GM18502 (cell line): ENCODE results near the gene SGSM2.
"Not testable (repeated sequence)": the region's sequence is repeated elsewhere in the genome, so short reads cannot be mapped to it uniquely, and the experiment has no call there.

Experiments used
- ATAC-seq: cut with Tn5 transposase; IDR thresholded peaks from one replicate; pipeline ENCODE4 v1.9.1; 2021; ENCODE audit warnings: mild to moderate bottlenecking; ENCODE audit not compliant: unreplicated experiment, poor library complexity

Gene SGSM2

DNA sequence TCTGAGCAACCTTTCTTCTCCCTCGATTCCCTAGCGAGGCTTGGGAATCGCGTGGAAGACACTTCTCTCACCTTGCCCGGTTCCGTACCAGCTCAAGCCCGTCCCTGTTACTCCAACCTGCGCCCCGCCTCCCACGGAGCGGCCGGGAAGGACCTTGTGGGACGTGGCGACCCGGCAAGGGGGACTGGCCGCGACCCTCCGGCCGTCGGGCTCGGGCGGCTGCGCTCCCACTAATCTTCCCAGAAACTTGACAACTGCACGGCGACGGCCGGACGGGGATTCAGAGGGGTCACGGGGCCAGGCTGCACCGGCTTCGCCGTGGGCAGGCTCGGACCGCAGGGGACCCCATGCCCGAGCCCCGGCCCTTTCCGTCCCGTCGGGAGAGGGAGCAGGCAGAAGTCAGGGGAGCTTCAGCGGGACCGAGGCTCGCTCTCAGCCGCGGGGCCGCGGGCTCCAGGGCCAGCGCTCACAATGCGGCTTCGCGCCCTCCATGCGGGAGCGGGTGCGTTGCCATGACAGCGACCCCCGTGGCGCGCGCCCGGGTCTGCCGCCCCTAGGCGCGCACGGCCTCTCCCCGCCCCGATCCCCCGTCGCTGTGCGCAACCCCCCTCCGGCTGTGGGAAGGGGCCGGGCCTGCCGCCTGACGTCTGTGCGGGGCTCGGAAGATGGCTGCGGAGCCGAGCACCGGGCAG lies at the start of gene SGSM2:
SGSM2 (plus strand) TSS at position 650 of the 692 bp plus-strand sequence. CDS start 188 bp downstream, outside the sequence.
- peak; percentile 16 for ATAC-seq

- ATAC-seq: no peak
Observed at GRCh38 chr17:2289878-2290478, 47.3 kb upstream of the SGSM2 start.

GRCh38 chr17:2292100-2292499 lies 45.2 kb upstream of the SGSM2 start:
- ATAC-seq: no peak

DNA sequence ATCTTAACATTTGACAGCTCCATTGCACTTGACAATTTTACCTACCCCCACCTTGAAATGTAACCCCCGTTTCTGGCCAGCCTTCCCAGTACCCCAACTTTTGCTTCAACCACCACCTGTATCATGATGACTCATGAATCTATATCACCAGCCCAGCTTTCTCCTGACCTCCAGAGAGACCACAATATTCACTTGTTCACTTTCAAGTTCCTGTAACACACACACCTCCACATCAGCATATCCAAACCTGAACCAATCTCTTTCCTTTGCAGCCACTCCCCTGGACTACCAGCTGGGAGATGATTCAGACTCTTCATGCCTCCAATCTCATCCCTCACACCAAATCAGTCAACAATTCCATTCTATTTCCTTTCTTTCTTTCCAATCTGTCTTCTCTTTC lies 41.7 kb upstream of the SGSM2 start:
- ATAC-seq: no peak

- no peak for ATAC-seq
Observed at GRCh38 chr17:2297023-2297422, 40.3 kb upstream of the SGSM2 start.

- ATAC-seq: no peak
Observed at GRCh38 chr17:2299136-2299535, 38.2 kb upstream of the SGSM2 start.

- ATAC-seq: no peak
Observed at GRCh38 chr17:2299756-2300155, 37.5 kb upstream of the SGSM2 start.

DNA sequence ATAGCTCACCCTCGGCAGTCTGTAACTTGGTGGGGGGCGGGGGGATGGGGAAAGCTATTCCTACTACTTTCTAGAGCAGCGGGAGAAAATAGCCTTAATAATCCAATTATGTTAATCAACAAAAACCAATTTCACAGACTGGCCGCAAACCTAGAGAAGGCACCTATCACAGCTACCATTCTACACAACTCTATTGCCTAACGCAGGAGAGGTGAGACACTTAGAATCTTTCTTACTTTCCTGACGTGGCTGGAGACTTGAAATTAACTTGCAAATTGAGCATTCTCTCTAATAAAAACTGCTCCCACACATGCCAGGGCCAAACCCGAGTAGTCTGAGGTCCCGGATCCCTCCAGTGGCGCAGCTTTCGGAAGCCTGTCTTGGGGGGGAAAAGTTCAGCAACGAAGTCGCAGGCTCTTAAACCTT lies 34.5 kb upstream of the SGSM2 start:
- ATAC-seq: no peak

GRCh38 chr17:2303204-2304188 lies 33.8 kb upstream of the SGSM2 start, which contains the start of the genes SMG6 and SRR:
SMG6 (minus strand) TSS chr17:2303785; CDS start chr17:2303720, 65 bp downstream.
SRR (plus strand) TSS chr17:2303950; CDS start chr17:2315561, 11,611 bp downstream.
- ATAC-seq: peak; percentile 83

DNA sequence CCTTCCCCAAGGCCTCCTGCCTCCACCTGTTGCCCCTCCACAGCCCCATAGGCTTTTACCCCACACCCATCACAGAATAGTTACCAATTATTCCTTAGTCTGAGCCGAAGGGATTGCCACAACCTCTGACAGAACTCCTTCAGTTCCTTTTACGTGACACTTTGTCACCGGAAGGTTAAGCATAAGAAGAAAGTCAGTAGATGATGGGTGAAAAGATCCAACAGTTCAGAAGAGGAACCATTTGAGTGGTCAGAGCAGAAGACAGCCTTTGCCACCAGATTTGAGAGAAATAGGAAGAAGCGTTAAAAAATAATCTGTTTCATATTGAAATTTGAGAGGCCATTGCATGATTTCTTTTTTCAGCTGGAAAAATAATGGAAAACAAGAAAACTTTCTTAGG lies 32.4 kb upstream of the SGSM2 start:
- ATAC-seq: no peak

DNA sequence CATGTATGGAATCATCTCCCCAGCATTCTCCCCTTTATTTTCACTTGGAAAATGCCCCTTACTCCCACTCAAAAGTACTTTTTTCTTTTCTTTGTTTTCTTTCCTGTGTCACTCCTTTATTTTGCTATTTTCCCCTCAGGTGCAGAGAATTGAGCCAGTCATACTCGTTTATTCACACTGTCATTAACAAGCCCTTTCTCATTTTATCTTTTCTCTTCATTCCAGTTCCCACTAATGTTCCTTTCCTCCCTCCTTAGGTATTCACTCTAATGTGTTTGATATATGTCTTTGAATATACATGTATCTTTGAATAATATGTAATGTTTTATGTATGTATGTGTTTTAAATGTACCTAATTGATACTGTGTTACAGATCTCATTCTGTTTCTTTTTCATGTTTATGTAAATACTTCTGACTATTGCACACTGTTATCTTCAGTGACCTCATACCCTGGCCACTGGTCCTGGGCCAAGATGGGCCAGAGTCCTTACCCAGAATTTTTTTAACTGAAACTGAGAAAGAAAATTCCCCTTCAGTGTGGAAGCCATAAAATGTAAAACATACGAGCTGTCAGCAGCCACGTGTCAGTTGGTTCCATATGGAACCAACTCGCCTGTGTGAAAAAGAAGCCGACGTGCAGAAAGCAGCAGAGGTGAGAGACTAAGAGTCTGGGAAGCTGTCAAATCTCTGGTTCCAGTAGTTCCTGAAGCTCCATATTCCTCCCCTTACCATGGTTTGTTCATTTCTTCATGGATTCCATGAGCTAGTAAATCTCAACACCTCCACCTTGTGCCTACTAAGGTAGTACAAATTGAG lies 27.8 kb upstream of the SGSM2 start:
- no peak for ATAC-seq

GRCh38 chr17:2312736-2313135 lies 24.6 kb upstream of the SGSM2 start:
- no peak for ATAC-seq

DNA sequence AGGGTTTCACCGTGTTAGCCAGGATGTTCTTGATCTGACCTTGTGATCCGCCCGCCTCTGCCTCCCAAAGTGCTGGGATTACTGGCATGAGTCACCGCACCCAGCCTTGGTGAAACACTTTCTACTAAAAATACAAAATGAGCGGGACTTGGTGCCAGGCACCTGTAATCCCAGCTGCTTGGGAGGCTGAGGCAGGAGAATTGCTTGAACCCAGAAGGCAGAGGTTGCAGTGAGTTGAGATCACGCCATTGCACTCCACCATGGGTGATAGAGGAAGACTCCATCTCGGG lies 20.4 kb upstream of the SGSM2 start:
- ATAC-seq: not testable (repeated sequence)

DNA sequence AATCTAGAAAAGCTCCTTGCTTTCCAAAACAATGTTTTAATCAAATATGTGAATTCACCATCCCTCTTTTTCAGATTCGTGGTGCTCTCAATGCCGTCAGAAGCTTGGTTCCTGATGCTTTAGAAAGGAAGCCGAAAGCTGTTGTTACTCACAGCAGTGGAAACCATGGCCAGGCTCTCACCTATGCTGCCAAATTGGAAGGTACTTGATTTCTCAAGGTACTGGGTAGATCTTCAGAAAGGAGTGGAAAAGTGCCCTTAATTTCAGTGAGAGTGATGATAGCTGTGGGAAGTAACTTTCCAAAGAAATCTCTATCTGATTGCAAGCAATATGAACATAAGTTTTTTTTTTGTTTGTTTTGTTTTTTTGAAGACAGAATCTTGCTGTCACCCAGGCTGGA lies 19.5 kb upstream of the SGSM2 start:
- ATAC-seq: no peak

DNA sequence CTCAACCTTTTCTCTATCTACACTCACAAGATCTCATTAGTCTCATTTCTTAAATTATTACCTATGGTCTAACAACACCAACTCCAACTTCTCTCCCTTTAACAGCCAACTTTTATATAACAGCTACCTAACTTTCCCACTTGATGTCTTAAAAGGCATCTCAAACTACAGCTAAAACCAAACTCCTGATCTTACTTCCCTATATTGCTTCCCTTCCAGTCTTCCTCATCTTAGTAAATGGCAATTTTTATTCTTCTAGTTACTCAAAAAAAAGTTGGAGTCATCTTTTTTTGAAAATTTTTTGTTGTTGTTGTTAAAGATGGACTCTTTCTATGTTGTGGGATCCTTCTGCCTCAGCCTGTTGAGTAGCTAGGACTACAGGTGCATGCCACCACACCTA lies 18.2 kb upstream of the SGSM2 start:
- no peak for ATAC-seq

DNA sequence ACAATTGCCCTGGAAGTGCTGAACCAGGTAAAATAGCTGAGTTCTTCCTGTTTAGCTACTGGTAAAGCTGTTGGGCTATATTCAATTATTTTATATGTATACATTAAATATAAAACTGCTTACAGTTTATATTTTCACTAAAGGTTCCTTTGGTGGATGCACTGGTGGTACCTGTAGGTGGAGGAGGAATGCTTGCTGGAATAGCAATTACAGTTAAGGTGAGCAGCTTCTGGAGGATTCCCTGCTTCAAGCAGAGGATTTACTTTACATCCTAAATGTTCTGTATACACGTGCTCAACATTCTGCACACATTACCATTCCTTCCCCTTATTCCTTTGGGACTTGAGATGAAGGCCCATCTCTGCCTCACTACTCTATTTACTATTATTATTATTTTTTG lies 15.9 kb upstream of the SGSM2 start:
- no peak for ATAC-seq

GRCh38 chr17:2323629-2324314 lies 13.5 kb upstream of the SGSM2 start:
- ATAC-seq: no peak

DNA sequence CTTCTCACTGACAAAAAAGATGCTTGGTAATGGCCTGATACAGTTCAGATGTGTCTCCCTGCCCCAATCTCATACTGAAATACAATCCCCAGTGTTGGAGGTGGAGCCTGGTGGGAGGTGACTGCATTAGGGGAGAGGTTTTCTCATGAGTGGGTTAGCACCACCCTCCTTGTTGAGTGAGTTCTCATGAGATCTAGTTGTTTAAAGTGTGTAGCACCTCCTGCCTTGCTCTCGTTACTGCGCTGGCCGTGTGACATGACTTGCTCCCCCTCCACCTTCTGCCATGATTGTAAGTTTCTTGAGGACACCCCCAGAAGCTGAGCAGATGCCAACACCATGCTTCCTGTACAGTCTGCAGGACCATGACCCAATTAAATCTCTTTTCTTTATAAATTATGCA lies 6.0 kb upstream of the SGSM2 start:
- no peak for ATAC-seq

GRCh38 chr17:2335726-2336214 lies 1.5 kb upstream of the SGSM2 start:
- ATAC-seq: no peak
